Uterus (tissue), 4 donors: ENCODE results near the gene SPTB. TPM values are rescaled to one million over a fixed set of nuclear protein-coding genes. Genes with fewer than 3 reads are reported as not detected.

Source experiments
- DNase-seq, 2 donors: peaks; one replicate each; pipeline ENCODE4 v3.0.0-alpha.2; 2019 to 2020
- H3K27ac ChIP-seq, 2 donors: fragments of 200-600 bp; sonication (generic); 1 replicate in 1 of 2; 2 replicates in 1 of 2; pipeline ENCODE4 v1.5.1; 2016 to 2018
- H3K27me3 ChIP-seq, 2 donors: fragments of 200-600 bp; sonication (generic); one replicate each; pipeline ENCODE4 v1.5.1; 2018 to 2019; ENCODE audit warnings: control low read depth in 1 of 2
- H3K36me3 ChIP-seq, 2 donors: fragments of 200-600 bp; sonication (generic); one replicate each; pipeline ENCODE4 v1.5.1; 2019; ENCODE audit warnings: control low read depth in 1 of 2
- H3K4me1 ChIP-seq, 2 donors: fragments of 200-600 bp; sonication (generic); one replicate each; pipeline ENCODE4 v1.5.1; 2018 to 2019; ENCODE audit warnings: control low read depth in 1 of 2
- H3K4me3 ChIP-seq, 2 donors: fragments of 200-600 bp; sonication (generic); 1 replicate in 1 of 2; 2 replicates in 1 of 2; pipeline ENCODE4 v1.5.1; 2018 to 2019; ENCODE audit warnings: mild to moderate bottlenecking in 1 of 2
- H3K9me3 ChIP-seq, 2 donors: fragments of 200-600 bp; sonication (generic); one replicate each; pipeline ENCODE4 v1.5.1; 2019; ENCODE audit warnings: control low read depth in 1 of 2
- CTCF ChIP-seq, 4 experiments: fragments of 200-600 bp in 2 of 4; fragments of 450-650 bp in 2 of 4; sonication (generic) in 2 of 4; IDR thresholded peaks; one replicate each; pipeline ENCODE4 v1.5.1; 2016 to 2019; ENCODE audit warnings: antibody characterized with exemption in 4 of 4, mild to moderate bottlenecking in 2 of 4, moderate library complexity in 1 of 4
- POLR2A ChIP-seq, 2 donors: fragments of 450-650 bp; IDR thresholded peaks; one replicate each; pipeline ENCODE4 v1.6.1; 2016; ENCODE audit warnings: antibody characterized with exemption in 2 of 2, mild to moderate bottlenecking in 1 of 2, moderate library complexity in 1 of 2
- intact Hi-C: fragments of 100-400 bp; cut with DNase I; formaldehyde crosslinking; loops from one replicate; pipeline ENCODE4 v1.15.1; 2023; ENCODE audit warnings: low total_unique reads
- total RNA-seq, 4 donors: library from RNA; depleted of rRNA in 3 of 4; stranded (reverse); fragments of >200 nt in 3 of 4; gene quantifications; one replicate each; pipeline versions ENCODE4 v1.1.0 to v1.2.4, GENCODE V29; 2014 to 2023
- donor health status: DM: yes; HTN: yes; CAD: no.

The SPTB gene
- total RNA-seq, 4 donors from 2014 or later, result 1.0 to 5.4 (median 4.6) TPM; not detected in 1

GRCh38 chr14:64868379-64868778 lies 11.3 kb downstream of the SPTB start:
- no peak for TF ChIP-seq POLR2A (IDR thresholded peaks at IDR 0.05)
- no peak for TF ChIP-seq CTCF (IDR thresholded peaks at IDR 0.05)
- intact Hi-C loops, result no loop called here
- Histone ChIP-seq H3K27me3 (no peaks in the 10 kb centered on the region), H3K4me3 (no peak overlapping the region), H3K36me3 (no peaks in the 10 kb centered on the region), H3K27ac (no peak overlapping the region), H3K4me1 (no peaks in the 10 kb centered on the region), H3K9me3 (no peaks in the 10 kb centered on the region)
- DNase-seq, result no peak

GRCh38 chr14:64867182-64867581 lies 12.5 kb downstream of the SPTB start:
- H3K36me3 ChIP-seq, result no peaks in the 10 kb centered on the region
- no peaks in the 10 kb centered on the region for H3K9me3 ChIP-seq
- intact Hi-C loops, result no loop called here
- H3K27me3 ChIP-seq, result no peaks in the 10 kb centered on the region
- no peaks in the 10 kb centered on the region for H3K4me1 ChIP-seq
- no peak overlapping the region for H3K4me3 ChIP-seq
- no peak for DNase-seq
- no peak overlapping the region for H3K27ac ChIP-seq
- TF ChIP-seq POLR2A (IDR thresholded peaks at IDR 0.05) (no peak), CTCF (IDR thresholded peaks at IDR 0.05) (no peak)

GRCh38 chr14:64865992-64866391 lies 13.7 kb downstream of the SPTB start:
- DNase-seq, result no peak
- TF ChIP-seq POLR2A (IDR thresholded peaks at IDR 0.05) (no peak), CTCF (IDR thresholded peaks at IDR 0.05) (no peak)
- intact Hi-C loops, result no loop called here
- Histone ChIP-seq H3K36me3 (no peaks in the 10 kb centered on the region), H3K27ac (no peak overlapping the region), H3K9me3 (no peaks in the 10 kb centered on the region), H3K4me1 (no peaks in the 10 kb centered on the region), H3K27me3 (no peaks in the 10 kb centered on the region), H3K4me3 (no peak overlapping the region)

GRCh38 chr14:64865109-64865508 lies 14.6 kb downstream of the SPTB start:
- Histone ChIP-seq H3K9me3 (no peaks in the 10 kb centered on the region), H3K4me3 (no peak overlapping the region), H3K27ac (no peak overlapping the region), H3K4me1 (no peaks in the 10 kb centered on the region), H3K36me3 (no peaks in the 10 kb centered on the region), H3K27me3 (no peaks in the 10 kb centered on the region)
- TF ChIP-seq POLR2A (IDR thresholded peaks at IDR 0.05) (no peak), CTCF (IDR thresholded peaks at IDR 0.05) (no peak)
- intact Hi-C loops, result no loop called here
- DNase-seq, result no peak

- Histone ChIP-seq H3K27me3 (no peaks in the 10 kb centered on the region), H3K27ac (no peak overlapping the region), H3K4me1 (no peaks in the 10 kb centered on the region), H3K4me3 (no peak overlapping the region), H3K9me3 (no peaks in the 10 kb centered on the region), H3K36me3 (no peaks in the 10 kb centered on the region)
- no peak for DNase-seq
- intact Hi-C loops, result no loop called here
- TF ChIP-seq CTCF (IDR thresholded peaks at IDR 0.05) (no peak), POLR2A (IDR thresholded peaks at IDR 0.05) (no peak)
Measured at GRCh38 chr14:64864258-64864657, 15.4 kb downstream of the SPTB start.
